ENCODE measurements around the gene YAP1.

YAP1 gene

GRCh38 chr11:102179371-102179770 lies 69.1 kb downstream of the YAP1 start:
- Histone ChIP-seq H3K27ac (ENCODE audit: insufficient read depth, low read depth, low read length, poor library complexity, severe bottlenecking) (no peak overlapping the region), H3K36me3 (ENCODE audit: control insufficient read depth, insufficient read depth, low read length) (peaks cover 13% of the 10 kb centered on the region), H3K27me3 (ENCODE audit: control insufficient read depth, insufficient read depth, low read length, poor library complexity, severe bottlenecking) (no peaks in the 10 kb centered on the region), H3K4me1 (ENCODE audit: control insufficient read depth, insufficient read depth, low read length) (no peaks in the 10 kb centered on the region), H3K9me3 (ENCODE audit: control insufficient read depth, low read length) (no peaks in the 10 kb centered on the region), H3K4me3 (ENCODE audit: insufficient read depth, low read depth, low read length) (no peak overlapping the region)
- WGBS, 2 experiments, result 94 to 98% methylated on average over 4 of the region's 4 CpGs

DNA sequence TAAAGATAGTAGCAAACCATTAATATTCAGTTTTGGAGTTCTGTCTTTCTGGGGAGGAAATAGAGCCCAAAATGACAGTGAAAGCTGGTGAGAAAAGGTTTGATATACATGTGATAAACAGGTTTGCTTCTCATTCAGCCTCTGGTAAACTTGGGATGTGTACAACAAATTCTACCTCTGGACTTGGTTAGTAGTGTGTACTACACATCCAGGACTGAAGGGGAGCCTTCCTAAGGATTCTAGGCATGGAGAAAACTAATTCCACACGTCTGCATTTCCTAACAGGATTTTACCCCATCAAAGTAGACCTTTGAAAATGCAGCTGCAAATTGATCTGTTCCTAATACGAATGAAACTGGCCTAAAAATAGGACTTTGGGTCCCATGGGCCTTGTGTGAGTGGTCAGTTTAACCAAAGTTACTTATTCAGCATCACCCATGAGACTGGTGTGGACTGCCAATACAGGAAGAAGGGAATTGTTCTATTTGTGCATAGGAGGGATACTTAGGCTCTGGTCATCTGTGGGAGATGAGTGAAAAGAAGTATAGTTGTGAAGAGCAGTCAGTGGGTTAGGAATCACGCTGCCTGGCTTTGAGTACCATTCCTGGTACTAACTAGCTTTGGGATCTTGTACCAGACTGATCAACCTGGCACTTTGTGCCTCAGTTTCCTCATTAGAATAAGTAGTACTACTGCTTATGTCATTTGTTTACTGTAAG lies 74.2 kb downstream of the YAP1 start:
- Histone ChIP-seq H3K4me1 (ENCODE audit: control insufficient read depth, insufficient read depth, low read length) (peaks cover 24% of the 10 kb centered on the region), H3K27ac (ENCODE audit: insufficient read depth, low read depth, low read length, poor library complexity, severe bottlenecking) (no peak overlapping the region)

GRCh38 chr11:102186551-102187191 lies 76.4 kb downstream of the YAP1 start:
- 23 to 31% methylated on average over 5 of the region's 6 CpGs for WGBS, 2 experiments
- H3K27ac ChIP-seq (ENCODE audit: insufficient read depth, low read depth, low read length, poor library complexity, severe bottlenecking), result peak overlapping the region; percentile 22

More for the DNA sequence above, 74.2 kb downstream of the YAP1 start:
- peaks cover 3% of the 10 kb centered on the region for H3K36me3 ChIP-seq (ENCODE audit: control insufficient read depth, insufficient read depth, low read length)
- H3K9me3 ChIP-seq (ENCODE audit: control insufficient read depth, low read length), result no peaks in the 10 kb centered on the region
- H3K27me3 ChIP-seq (ENCODE audit: control insufficient read depth, insufficient read depth, low read length, poor library complexity, severe bottlenecking), result no peaks in the 10 kb centered on the region
- WGBS, 2 experiments, result 90% methylated on average over 3 of the region's 3 CpGs
- H3K4me3 ChIP-seq (ENCODE audit: insufficient read depth, low read depth, low read length), result no peak overlapping the region

GRCh38 chr11:102187416-102188151 lies 77.3 kb downstream of the YAP1 start:
- peak overlapping the region; percentile 22 for H3K27ac ChIP-seq (ENCODE audit: insufficient read depth, low read depth, low read length, poor library complexity, severe bottlenecking)
- no peak overlapping the region for H3K4me3 ChIP-seq (ENCODE audit: insufficient read depth, low read depth, low read length)
- H3K36me3 ChIP-seq (ENCODE audit: control insufficient read depth, insufficient read depth, low read length), result no peaks in the 10 kb centered on the region
- no peaks in the 10 kb centered on the region for H3K27me3 ChIP-seq (ENCODE audit: control insufficient read depth, insufficient read depth, low read length, poor library complexity, severe bottlenecking)
- no peaks in the 10 kb centered on the region for H3K9me3 ChIP-seq (ENCODE audit: control insufficient read depth, low read length)
- H3K4me1 ChIP-seq (ENCODE audit: control insufficient read depth, insufficient read depth, low read length), result peaks cover 24% of the 10 kb centered on the region
- WGBS, 2 experiments, result 74 to 76% methylated on average over 8 of the region's 8 CpGs

More at GRCh38 chr11:102186551-102187191, 76.4 kb downstream of the YAP1 start:
- Histone ChIP-seq H3K4me1 (ENCODE audit: control insufficient read depth, insufficient read depth, low read length) (peaks cover 24% of the 10 kb centered on the region), H3K4me3 (ENCODE audit: insufficient read depth, low read depth, low read length) (no peak overlapping the region), H3K36me3 (ENCODE audit: control insufficient read depth, insufficient read depth, low read length) (no peaks in the 10 kb centered on the region), H3K27me3 (ENCODE audit: control insufficient read depth, insufficient read depth, low read length, poor library complexity, severe bottlenecking) (no peaks in the 10 kb centered on the region), H3K9me3 (ENCODE audit: control insufficient read depth, low read length) (no peaks in the 10 kb centered on the region)

DNA sequence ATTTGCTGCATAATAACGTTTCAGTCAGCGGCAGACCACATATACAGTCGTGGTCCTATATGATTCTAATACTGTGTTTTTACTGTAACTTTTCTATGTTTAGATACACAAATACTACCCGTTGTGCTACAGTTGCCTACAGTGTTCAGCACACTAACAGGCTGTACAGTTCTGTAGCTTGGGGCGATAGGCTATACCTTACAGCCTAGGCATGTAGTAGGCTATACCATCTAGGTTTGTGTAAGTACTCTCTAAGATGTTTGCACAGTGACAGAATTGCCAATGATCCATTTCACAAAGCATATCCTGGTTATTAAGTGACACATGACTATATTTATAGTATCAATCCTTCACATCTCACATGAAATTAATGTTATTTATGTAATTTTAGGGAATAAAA lies 78.2 kb downstream of the YAP1 start:
- 70 to 80% methylated on average over 5 of the region's 5 CpGs for WGBS, 2 experiments
- Histone ChIP-seq H3K27me3 (ENCODE audit: control insufficient read depth, insufficient read depth, low read length, poor library complexity, severe bottlenecking) (no peaks in the 10 kb centered on the region), H3K4me1 (ENCODE audit: control insufficient read depth, insufficient read depth, low read length) (peaks cover 24% of the 10 kb centered on the region), H3K27ac (ENCODE audit: insufficient read depth, low read depth, low read length, poor library complexity, severe bottlenecking) (no peak overlapping the region), H3K9me3 (ENCODE audit: control insufficient read depth, low read length) (no peaks in the 10 kb centered on the region), H3K4me3 (ENCODE audit: insufficient read depth, low read depth, low read length) (no peak overlapping the region), H3K36me3 (ENCODE audit: control insufficient read depth, insufficient read depth, low read length) (no peaks in the 10 kb centered on the region)

DNA sequence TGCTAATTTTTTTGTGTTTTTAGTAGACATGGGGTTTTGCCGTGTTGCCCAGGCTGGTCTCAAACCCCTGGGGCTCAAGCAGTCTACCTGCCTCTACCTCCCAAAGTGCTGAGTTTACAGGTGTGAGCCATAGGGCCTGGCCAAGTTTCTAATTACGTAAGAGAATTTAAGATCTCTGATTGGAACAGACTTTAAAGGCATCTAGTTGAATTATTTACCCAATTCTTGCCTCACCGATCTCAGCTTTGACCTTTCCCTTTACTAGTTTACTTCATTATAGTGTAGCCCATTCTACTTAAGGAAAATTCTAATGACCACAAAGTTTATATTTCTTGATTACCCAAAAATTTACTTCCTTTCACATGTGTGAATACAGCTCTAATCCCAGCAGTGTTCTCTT lies 81.6 kb downstream of the YAP1 start:
- no peaks in the 10 kb centered on the region for H3K36me3 ChIP-seq (ENCODE audit: control insufficient read depth, insufficient read depth, low read length)
- H3K4me1 ChIP-seq (ENCODE audit: control insufficient read depth, insufficient read depth, low read length), result peaks cover 15% of the 10 kb centered on the region
- 93 to 95% methylated on average over 3 of the region's 3 CpGs for WGBS, 2 experiments
- no peaks in the 10 kb centered on the region for H3K27me3 ChIP-seq (ENCODE audit: control insufficient read depth, insufficient read depth, low read length, poor library complexity, severe bottlenecking)
- no peaks in the 10 kb centered on the region for H3K9me3 ChIP-seq (ENCODE audit: control insufficient read depth, low read length)
- no peak overlapping the region for H3K27ac ChIP-seq (ENCODE audit: insufficient read depth, low read depth, low read length, poor library complexity, severe bottlenecking)
- H3K4me3 ChIP-seq (ENCODE audit: insufficient read depth, low read depth, low read length), result no peak overlapping the region

DNA sequence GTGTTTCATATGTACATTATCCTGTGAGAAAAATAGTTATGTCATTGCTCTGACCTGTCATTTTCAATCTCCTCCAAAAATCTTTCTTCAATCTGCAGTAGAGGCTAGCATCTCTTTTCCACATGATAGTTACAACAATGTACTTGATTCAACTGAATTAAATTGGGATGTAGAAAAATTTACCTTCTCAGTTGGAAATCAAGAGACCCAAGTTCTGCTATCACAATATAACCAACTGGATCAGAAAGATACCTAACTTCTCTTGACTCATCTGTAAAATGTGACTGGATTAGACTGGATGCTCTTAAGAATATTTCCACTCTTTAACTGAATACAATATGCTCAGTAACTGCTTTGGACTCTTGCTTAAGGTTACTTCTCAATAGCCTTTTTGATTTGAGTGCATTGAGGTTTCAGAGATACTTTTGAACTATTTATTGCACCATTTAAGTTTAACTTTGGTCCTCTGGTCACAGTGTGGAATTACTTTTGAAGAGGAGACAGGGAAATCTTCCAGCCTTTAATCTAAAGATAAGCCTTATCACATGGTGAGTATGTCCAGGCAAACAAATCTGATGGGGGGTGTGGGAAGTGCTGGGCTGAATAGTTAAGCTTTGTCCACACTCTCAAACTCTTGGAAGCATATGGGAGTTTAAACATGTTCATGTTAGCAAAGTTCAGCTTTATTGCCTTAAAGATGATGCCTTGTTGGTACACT lies 82.3 kb downstream of the YAP1 start:
- no peak overlapping the region for H3K4me3 ChIP-seq (ENCODE audit: insufficient read depth, low read depth, low read length)
- H3K9me3 ChIP-seq (ENCODE audit: control insufficient read depth, low read length), result no peaks in the 10 kb centered on the region
- H3K27ac ChIP-seq (ENCODE audit: insufficient read depth, low read depth, low read length, poor library complexity, severe bottlenecking), result no peak overlapping the region
- peaks cover 12% of the 10 kb centered on the region for H3K4me1 ChIP-seq (ENCODE audit: control insufficient read depth, insufficient read depth, low read length)
- no peaks in the 10 kb centered on the region for H3K27me3 ChIP-seq (ENCODE audit: control insufficient read depth, insufficient read depth, low read length, poor library complexity, severe bottlenecking)
- H3K36me3 ChIP-seq (ENCODE audit: control insufficient read depth, insufficient read depth, low read length), result no peaks in the 10 kb centered on the region

GRCh38 chr11:102194257-102194656 lies 84.0 kb downstream of the YAP1 start:
- Histone ChIP-seq H3K4me3 (ENCODE audit: insufficient read depth, low read depth, low read length) (no peak overlapping the region), H3K36me3 (ENCODE audit: control insufficient read depth, insufficient read depth, low read length) (no peaks in the 10 kb centered on the region), H3K9me3 (ENCODE audit: control insufficient read depth, low read length) (no peaks in the 10 kb centered on the region), H3K27me3 (ENCODE audit: control insufficient read depth, insufficient read depth, low read length, poor library complexity, severe bottlenecking) (peaks cover 6% of the 10 kb centered on the region), H3K27ac (ENCODE audit: insufficient read depth, low read depth, low read length, poor library complexity, severe bottlenecking) (no peak overlapping the region), H3K4me1 (ENCODE audit: control insufficient read depth, insufficient read depth, low read length) (peaks cover 13% of the 10 kb centered on the region)

DNA sequence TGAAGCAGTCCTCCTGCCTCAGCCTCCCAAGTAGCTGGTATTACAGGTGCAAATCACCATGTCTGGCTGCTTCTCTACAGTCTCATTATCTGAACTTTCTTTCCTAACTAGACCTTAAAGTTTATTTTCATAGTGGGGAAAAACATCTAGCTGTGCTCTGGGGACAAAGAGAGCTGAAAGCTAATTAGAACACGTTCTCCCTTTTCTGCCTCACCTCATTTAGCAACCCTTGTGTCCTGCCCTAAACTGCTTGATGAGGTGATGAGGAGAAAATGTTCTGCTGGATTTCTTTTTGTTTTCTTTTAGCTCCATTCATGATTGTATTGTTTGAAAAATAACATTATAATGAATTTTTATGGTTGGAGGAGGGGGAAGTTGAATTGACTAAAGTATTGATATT lies 84.7 kb downstream of the YAP1 start:
- Histone ChIP-seq H3K27me3 (ENCODE audit: control insufficient read depth, insufficient read depth, low read length, poor library complexity, severe bottlenecking) (peaks cover 6% of the 10 kb centered on the region), H3K27ac (ENCODE audit: insufficient read depth, low read depth, low read length, poor library complexity, severe bottlenecking) (no peak overlapping the region), H3K4me3 (ENCODE audit: insufficient read depth, low read depth, low read length) (no peak overlapping the region), H3K4me1 (ENCODE audit: control insufficient read depth, insufficient read depth, low read length) (peaks cover 13% of the 10 kb centered on the region), H3K36me3 (ENCODE audit: control insufficient read depth, insufficient read depth, low read length) (no peaks in the 10 kb centered on the region), H3K9me3 (ENCODE audit: control insufficient read depth, low read length) (no peaks in the 10 kb centered on the region)
- 78 to 88% methylated on average over 1 of the region's 1 CpG for WGBS, 2 experiments

DNA sequence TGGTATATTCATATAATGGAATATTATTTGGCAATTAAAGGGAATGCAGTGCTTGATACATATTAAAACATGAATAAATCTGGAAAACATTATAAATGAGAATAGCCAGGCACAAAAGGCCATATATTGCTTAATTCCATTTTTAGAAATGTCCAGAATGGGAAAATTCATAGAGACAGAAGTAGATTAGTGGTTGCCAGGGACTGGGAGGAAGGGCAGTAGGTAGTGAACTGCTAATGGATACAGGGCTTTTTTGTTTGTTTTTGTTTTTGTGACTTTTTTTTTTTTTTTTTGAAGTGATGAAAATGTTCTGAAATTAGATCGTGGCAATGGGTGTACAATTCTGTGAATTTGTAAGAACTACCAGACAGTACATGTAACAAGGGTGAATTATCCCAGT lies 86.1 kb downstream of the YAP1 start:
- H3K4me3 ChIP-seq (ENCODE audit: insufficient read depth, low read depth, low read length), result no peak overlapping the region
- peaks cover 6% of the 10 kb centered on the region for H3K27me3 ChIP-seq (ENCODE audit: control insufficient read depth, insufficient read depth, low read length, poor library complexity, severe bottlenecking)
- H3K27ac ChIP-seq (ENCODE audit: insufficient read depth, low read depth, low read length, poor library complexity, severe bottlenecking), result no peak overlapping the region
- peaks cover 13% of the 10 kb centered on the region for H3K4me1 ChIP-seq (ENCODE audit: control insufficient read depth, insufficient read depth, low read length)
- WGBS, 2 experiments, result 89 to 100% methylated on average over 1 of the region's 1 CpG
- H3K9me3 ChIP-seq (ENCODE audit: control insufficient read depth, low read length), result no peaks in the 10 kb centered on the region
- no peaks in the 10 kb centered on the region for H3K36me3 ChIP-seq (ENCODE audit: control insufficient read depth, insufficient read depth, low read length)
